NCI-H2107 treated with DMSO at 0.1 percent for 48 hours (cell line): ENCODE results near the gene PUSL1.

ENCODE experiments used
- DNase-seq: peaks from one replicate; lab custom pipeline; 2025; ENCODE audit not compliant: unreplicated experiment; lab: John Stamatoyannopoulos, UW

Gene PUSL1

DNA sequence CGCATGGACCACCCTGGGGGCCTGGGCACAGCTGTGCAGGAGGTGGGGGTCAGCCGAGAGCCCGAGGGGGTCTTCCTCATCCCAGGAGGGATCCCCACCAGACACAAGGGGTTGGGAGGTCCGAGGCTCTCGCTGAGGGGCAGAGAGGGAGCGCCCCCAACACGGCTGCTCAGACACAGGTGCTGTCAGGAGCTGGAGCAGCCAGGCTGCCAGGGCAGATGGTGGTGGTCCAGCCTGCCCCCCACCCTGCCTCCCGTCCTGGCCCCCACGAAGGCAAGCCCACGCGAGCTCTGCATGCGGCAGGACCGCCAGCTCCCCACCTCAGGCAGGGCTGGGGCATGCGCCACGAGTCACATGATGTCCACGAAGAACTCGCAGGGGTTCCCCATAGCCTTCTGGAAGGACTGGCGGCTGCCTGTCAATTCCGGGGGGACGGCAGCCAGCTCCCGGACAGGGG is 27.4 kb downstream of the PUSL1 start:
- DNase-seq, result no peak

DNA sequence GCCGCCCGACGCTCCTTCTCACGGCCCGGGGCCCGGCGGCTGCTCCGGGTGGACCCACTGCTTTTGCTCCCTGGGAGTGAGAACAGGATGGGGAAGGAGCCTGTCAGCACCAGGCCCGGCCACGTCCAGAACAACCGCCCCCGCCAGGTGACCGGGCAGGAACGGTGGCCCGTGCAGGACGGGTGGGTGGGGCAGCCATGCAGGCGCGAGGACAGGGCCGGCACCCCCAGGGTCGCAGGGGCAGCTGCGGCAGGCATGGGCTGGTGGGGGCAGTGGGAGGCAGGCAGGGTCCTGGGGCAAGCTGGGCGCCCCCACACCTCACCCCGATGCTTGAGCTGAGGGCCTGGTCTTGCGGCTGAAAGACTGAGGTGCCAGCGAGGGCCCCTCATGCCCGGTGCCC is 28.0 kb downstream of the PUSL1 start:
- no peak for DNase-seq

DNA sequence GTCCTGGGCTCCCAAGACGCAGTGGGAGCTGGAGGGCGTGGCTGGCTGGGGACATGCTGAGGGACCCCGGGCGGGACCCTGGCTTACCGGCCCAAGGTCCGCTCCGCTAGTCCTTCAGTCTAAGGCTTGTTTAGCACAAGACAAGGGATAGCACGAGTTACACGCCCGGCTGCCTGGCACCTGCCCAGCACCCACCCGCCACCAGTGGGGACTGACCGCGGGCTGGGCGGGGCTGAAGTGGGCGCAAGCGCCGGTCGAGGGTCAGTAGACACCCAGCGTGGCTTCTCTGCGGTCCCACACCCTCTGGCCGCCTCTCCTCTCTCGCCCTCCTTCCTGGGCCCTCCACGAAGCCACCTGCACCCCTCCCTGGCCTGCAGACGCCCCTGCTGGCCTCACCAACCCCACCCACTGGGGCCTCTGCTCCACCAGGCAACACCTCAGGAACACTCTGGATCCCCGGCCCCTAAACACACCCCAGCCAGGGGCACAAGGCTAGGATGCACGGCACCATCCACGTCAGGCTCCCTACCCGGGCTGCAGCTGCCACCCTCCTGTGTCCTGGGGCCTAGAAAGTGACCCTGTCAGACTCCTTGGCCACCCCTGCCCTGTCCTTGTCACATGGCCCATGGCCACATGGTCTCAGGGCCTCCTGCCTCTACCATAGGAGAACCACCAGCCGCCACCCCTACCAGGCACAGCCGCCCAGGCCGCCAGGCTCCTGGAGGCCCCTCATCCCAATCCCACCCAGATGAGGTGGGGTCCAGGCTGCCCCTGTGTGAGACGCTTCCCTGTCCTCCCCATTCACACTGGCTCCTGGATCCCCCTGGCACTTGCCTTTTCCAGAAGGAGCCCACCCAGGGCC is 28.8 kb downstream of the PUSL1 start:
- DNase-seq, result no peak

DNA sequence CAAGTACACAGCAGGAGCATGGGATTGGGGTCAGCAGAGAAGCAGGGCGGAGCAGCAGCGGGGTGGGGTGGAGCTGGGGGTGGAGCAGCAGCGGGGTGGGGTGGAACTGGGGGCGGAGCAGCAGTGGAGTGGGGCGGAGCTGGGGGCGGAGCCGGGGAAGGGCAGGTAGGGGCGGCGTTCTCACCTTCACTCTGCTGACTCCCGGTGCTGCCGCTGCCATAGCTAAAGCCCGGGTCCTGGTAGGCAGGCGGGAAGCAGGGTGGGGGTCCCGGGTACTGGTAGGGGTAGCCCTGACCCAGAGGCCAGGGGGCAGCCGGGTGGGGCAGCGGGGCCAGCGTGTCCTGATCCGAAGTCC is 29.4 kb downstream of the PUSL1 start:
- no peak for DNase-seq

DNA sequence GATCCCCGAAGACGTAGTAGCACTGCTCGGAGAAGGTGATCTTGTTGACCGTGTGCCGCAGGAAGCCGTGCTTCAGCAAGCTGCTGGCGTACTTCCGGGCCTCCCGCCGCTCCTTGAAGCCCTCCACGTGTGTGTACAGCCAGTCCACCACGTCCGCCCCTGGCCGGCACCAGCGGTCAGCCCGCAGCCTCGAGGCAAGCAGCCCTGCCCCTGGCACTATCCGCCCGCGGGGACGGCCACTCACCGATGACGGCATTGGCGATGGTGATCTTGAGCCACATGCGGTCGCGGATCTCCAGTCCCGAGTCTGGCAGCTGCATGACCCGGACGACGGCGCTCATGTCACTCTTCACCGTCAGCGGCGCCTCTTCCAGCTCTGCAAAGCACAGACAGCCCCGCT is 29.9 kb downstream of the PUSL1 start:
- no peak for DNase-seq

DNA sequence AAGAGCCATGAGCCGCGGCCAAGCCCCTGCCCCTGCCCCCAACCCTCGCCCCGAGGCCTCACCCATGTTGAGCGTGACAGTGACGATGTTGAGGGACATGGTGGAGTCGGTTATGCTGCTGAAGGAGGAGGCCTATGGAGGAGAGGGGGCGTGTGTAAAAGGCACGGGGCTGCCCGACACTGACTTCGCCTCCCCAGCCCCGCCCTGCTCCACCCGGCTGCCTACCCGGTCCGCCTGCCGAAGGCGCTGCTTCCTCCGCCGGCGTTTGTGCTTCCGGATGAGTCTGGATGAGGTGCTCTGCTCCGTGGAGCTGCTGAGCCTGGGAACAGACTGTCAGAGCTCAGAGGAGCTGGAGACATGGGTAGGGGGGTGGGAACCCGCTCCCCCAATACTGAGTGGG is 31.8 kb downstream of the PUSL1 start:
- DNase-seq, result no peak

DNA sequence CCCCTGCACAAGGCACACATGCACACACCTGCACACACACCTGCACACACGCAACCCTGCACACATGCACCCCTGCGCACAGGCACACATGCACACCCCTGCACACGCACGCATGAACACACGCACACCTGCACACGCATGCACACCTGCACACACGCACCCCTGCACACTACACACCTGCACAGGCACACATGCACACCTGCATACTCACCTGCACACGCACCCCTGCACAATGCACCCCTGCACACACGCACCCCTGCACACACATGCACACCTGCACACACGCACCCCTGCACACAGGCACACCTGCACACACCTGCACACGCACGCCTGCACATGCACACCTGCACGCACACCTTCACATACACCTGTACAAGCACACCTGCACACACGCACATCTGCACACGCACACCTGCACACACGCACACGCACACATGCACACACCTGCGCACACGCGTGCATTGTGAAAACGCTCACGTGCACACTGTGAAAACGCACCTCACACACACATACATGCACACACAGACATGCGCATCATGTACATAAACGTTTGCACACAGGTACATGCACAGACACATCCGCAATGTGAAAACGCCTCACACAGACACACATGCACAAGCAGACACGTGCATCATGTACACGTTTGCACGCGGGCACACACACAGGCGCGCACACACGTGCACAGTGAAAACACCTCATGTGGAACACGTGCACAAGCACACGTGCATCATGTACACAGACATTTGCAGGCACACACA is 32.6 kb downstream of the PUSL1 start:
- DNase-seq, result no peak

DNA sequence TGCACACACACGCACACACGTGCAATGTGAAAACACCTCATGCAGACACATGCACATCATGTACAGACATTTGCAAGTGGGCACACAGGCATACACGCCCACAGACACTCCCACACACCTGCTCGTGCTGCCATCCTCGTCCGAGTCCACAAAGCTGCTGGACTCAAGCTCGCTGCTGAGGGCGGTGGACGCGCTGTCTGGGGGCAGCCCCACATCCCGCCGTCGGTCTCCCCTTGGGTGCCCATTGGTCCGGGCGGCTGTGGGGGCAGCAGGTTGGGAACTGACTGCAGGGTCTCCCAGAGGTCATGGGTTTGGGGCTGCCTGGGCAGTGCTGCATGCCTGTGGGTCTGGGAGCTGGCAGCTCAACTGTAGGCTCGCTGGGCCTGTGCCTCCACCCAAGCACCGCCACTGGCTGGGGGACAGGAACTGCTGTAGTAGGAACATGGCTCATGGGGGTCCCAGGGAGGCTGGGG is 33.2 kb downstream of the PUSL1 start:
- no peak for DNase-seq

DNA sequence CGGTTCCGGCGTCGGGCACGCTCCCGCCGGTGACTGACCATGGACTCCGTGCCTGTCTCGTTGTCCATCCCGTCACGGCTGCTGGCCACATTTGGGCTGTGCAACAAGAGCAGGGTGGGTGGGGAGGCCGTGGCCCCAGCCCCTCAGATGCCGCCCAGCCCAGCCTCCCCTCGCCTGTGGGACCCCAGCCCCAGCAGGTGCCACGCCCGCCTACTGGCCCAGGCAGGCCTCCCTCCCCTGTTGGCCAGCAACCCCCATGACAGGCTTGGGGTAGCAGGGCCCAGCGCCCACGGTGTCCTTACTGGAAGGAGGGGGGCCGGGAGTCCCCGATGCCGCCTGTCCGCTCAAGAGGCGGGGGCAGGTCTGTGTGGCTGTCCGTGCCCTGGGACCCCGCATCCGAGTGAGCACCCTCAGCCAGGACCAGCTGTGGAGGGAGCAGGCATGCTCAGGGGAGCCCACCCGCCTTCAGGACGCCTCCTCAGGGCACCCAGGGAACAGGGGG is 33.7 kb downstream of the PUSL1 start:
- no peak for DNase-seq

DNA sequence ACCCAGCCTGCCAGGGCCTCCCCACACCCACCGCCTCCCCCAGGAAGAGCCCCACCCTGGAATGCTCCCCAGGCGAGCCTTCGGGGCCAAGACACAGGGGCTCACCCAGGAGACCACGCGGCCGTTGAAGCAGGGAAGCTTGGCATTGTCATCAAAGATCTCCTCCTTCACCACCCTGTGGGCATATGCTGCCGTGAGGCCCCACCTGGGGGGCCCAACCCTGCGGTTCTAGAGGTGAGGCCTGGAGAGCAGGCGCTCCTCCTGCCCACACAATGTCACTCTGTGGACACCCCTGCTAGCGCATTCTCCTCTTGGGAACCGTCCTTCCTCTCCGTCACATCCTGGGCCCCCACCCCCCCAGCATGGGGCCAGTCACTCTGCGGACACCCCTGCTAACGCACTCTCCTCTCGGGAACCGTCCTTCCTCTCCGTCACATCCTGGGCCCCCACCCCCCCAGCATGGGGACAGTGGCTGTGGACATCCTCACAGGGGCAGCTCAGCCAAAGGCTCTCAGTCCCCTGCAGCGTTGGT is 34.3 kb downstream of the PUSL1 start:
- no peak for DNase-seq

DNA sequence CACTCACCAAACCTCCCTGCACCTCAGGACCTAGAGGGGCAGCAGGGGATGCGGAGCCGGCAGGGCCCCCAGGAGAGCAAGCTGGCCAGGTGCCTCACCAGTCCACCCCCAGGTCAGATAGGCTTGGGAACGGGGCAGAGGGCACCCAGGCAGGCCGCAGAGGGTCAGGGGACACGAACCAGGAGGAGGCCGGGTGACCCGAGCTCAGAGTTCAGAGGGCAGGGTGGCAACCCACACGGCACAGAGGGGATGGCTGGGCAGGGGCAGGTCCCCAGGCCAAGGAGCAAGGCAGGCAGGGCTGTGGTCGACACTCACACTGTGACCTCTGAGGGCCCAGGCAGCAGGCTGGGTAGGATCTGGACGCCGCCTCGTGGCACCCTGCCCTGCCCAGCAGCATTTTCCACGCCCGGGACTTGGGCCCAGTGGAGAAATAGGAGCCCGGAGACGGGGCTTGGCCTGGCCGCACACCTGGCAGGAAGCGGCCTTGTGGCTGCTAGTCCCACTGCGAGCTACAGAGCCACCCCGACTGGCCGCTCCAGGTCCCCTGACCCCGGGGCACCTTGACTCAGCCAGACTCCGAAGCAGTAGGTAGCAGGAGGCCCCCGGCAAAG is 35.5 kb downstream of the PUSL1 start:
- DNase-seq, result no peak

DNA sequence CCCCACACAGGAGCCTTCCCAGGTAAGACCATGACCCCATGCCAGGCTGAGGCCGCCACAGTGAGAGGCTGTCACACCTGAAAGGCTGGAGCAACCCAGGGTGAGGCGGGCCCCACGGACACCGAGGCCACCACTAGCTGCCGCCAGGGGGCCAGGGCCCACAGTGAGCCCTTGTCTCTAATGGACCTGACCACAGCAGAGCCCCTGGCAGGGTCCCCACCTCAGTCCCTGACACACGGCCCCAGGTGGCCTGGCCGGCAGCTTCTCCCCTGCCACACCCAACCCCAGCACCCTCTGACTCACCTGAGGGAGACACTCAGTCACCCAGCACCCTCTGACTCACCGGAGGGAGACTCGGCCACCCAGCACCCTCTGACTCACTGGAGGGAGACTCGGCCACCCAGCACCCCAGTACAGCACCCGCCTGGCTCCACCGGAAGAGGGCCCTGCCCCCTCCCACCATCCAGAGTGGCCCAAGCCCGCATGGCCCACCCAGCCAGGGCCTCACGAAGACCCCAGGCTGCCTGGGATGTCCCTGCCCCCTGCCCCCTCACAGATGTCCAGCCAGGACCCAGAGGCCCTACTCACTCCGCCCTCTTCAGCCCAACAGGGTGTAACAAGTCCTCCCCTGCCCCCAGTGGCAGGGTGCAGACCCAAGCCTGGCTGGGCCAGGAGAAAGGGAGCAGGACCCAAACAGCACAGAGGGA is 36.4 kb downstream of the PUSL1 start:
- DNase-seq, result no peak

DNA sequence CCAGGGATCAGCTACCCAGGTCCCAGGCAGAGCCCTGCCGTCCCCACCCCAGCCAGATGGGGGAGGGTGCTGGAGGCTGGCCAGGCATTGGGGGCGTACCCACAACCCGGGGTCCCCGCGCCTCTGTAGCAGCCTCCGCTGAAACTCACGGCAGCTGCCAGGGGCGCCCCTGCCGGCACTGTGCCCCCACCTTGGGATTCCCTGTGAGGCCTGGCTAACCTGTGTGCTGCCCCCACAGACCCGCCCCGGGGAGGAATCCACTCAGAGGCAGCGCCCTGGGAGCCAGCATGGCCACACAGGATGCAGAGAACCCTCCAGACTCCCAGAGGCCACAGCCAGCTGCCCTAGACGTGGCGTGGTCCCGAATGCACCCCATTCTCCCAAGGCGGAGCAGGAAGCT is 37.0 kb downstream of the PUSL1 start:
- no peak for DNase-seq

DNA sequence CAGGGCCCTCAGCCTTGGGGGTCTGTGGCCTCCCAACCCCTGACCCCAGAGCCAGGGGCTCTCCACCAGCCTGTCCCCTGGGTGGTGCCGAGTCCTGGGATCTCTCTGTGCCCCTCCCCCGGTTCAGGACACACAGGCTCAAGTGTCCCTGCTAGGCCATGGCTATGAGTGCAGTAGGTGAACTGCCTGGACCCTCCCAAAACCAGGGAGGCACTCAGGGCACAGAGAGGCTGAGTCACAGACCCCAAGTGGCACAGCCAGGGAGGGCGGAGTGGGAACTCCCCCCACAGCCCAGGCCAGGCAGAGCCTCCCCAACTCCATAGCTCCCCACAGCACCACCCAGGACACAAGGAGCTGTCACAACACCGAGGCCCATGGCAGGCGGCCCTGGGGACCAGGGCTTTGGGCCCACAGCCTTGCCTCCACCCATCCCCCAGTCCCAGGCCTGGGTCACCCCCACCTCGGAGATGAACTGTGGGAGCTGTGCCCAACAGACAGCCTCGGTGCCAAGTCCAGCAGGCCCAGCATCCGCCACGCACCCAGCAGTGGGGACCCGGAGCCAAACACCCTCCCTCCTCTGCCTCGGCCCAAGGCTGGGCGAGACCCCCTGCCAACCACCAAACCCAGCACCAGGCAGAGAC is 37.6 kb downstream of the PUSL1 start:
- no peak for DNase-seq

DNA sequence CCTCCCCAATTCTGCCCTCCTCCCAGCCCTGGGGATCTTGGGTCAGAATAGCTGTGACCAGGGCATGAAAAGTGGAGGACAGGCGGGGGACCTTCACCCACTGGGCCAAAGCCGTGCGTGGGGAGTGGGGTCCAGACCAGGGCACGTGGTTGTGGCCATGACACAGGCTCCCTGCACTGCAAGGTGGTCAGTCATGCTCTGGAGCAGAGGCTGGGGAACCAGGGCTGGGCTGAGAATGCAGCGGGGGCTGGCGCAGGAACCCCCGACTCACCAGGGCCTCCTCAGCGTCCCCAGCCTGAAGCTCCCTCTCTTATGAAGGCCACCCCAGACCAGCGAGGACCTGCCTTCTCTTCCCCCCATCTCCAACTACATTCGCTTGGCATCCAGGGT is 38.1 kb downstream of the PUSL1 start:
- no peak for DNase-seq

DNA sequence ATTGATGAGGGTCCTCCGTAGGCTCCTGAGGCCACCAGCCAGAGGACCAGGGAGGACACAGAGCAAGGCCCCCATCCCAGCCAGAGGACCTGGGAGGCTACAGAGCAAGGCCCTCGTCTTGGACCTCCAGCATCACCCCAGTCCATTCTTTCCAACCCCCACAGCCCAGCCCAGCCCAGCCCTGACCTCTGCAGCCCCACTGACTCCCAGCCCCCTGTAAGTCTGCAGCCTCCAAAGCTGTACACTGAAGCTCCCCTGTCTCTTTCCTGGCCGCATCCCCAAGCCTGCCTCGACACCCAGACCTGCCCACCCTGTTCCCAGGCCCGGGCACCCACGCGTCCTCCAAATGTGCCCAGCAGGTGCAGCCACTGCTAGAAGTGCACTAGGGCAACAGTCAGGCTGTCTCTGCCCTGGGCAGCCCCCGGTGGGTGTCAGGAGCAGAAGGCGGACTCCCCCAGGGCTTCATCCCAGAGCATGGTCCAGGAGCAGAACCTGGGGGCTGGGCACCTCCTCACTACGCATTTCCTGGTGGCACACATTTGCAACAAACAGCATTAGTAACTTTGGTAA is 38.7 kb downstream of the PUSL1 start:
- DNase-seq, result no peak

DNA sequence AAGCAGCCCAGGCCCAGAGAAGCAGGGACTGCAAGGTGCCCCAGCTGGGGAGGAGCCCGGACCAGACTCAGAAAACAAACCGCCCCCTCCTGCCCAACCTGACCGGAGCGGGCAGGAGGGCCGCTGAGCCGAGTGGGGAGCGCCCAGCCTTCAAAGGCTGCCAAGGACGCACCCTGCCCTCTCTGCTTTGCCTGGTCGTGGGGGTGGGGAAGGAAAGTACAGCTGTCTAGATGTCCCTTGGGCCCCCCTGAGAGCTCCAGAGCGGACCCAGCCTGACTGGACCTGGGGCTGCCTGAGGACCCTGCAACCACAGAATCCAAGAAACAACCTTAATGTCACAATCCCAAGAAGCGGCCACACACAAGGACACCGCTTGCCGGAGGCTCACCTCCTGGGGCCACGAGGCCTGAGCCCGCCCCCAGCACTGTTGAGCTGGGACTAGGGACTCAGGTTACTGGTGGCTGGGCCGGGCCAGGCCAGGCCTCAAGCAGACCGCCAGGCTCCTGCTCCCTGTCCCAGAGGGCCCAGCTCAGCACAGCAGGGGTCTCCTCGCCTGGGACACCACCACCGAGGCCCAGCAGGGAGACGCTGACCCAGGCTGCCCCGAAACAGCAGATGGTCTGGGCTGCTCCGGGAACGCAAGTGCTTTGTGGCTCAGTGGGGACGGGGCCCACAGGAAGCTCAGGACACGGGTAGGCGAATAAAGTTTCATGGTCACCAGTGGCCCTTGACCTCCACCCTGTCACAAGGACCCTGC is 39.4 kb downstream of the PUSL1 start:
- no peak for DNase-seq

DNA sequence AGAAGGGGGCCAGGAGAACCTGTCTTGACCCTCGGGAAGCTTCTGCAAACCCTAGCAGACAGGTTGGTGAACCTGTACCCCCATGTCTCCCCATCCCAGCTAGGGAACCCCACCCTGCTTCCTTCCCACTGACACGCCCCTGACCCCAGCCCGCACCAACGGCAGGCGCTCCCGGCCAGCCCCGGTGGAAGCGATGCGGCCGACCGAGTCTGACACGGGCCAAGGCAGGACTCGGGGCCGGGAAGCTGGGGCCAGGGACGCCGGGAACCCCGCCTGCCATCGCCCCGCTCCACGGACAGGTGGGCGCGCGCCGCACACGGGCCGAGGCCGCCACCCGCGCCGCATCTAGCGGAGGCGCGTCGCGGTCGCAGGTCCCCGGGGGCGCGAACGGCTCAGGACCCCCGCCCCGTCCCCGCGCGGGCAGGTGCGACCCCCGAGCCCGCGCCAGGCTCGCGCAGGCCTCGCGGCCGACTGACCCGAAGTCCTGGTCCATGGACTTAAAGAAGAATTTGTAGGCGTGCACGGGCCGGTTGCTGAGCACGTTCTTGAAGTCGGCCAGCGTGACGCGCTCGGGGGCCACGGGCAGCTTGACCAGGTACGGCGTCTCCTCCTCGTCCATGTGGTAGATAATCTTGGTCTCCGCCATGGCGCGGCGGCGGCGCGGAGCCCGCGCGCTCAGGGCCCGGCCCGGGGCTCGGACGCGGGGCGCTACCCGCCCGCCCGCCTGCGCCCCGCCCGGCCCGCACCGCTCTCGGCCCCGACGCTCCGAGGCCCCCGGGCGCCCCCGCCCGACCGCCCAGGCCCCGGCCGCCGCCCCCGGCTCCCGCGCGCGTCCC is 40.2 kb downstream of the PUSL1 start:
- no peak for DNase-seq
